GM12878 (cell line): Measurements from ENCODE around the gene DPY19L3. TPM values are rescaled to one million over a fixed set of nuclear protein-coding genes. Genes with fewer than 3 reads are reported as not detected.

Experiments
- ATAC-seq: fragments of 200-7000 bp; cut with Tn5 transposase; 3 replicates; pipeline ENCODE4 v1.9.1; 2020; ENCODE audit warnings: mild to moderate bottlenecking, moderate library complexity
- BruUV-seq: library from RNA; stranded (reverse); fragments of 400-500 nt; replicated peaks from 2 replicates; lab custom pipeline; 2021; lab: Mats Ljungman, UMichigan
- CTCF ChIA-PET: fragments of 300-600 bp; sonication (Branson Sonifier 250); formaldehyde crosslinking; extraction: SDS; loops from one replicate; lab custom pipeline; 2021; ENCODE audit warnings: inconsistent platforms; lab: Yijun Ruan, JAX
- POLR2A ChIA-PET: fragments of 350-600 bp; formaldehyde crosslinking; extraction: SDS; loops from one replicate; lab custom pipeline; 2021; ENCODE audit warnings: inconsistent platforms; lab: Charles Lee
- RAD21 ChIA-PET: fragments of 300-600 bp; sonication (Branson Sonifier 250); formaldehyde crosslinking; loops from one replicate; lab custom pipeline; 2023; ENCODE audit warnings: antibody characterized with exemption; ENCODE audit not compliant: unreplicated experiment; lab: Charles Lee
- SMC1A ChIA-PET: fragments of 300-600 bp; sonication (Branson Sonifier 250); formaldehyde crosslinking; loops from one replicate; lab custom pipeline; 2023; ENCODE audit not compliant: unreplicated experiment, uncharacterized antibody; lab: Charles Lee
- DNase-seq: peaks from one replicate; pipeline ENCODE4 v3.0.0-alpha.2; 2011; ENCODE audit warnings: low read depth, low spot score
- FAIRE-seq: peaks from 3 replicates; lab custom pipeline; 2011; peaks lifted over from hg19 to GRCh38; lab: Jason Lieb, UNC
- H2AFZ ChIP-seq: 2 replicates; pipeline ENCODE4 v1.6.0; 2011; ENCODE audit warnings: low read depth, low read length, control low read depth; ENCODE audit not compliant: control insufficient read depth
- H3K27ac ChIP-seq: 2 replicates; pipeline ENCODE4 v1.5.1; 2011; ENCODE audit warnings: control low read depth; ENCODE audit not compliant: control insufficient read depth, insufficient read depth
- H3K27me3 ChIP-seq, 2 experiments: replicated peaks in 1 of 2; 2 replicates each; pipeline versions ENCODE4 v1.6.0 to v1.6.1; 2011; ENCODE audit warnings: low read length in 1 of 2; ENCODE audit not compliant: control insufficient read depth in 2 of 2, insufficient read depth in 2 of 2
- H3K36me3 ChIP-seq, 2 experiments: 2 replicates each; pipeline ENCODE4 v1.5.1; 2011; ENCODE audit warnings: low read length in 1 of 2; ENCODE audit not compliant: control insufficient read depth in 2 of 2, insufficient read depth in 2 of 2
- H3K4me1 ChIP-seq: 2 replicates; pipeline ENCODE4 v1.6.1; 2011; ENCODE audit warnings: mild to moderate bottlenecking, low read length, moderate library complexity, mixed read lengths; ENCODE audit not compliant: control insufficient read depth, insufficient read depth
- H3K4me2 ChIP-seq: 2 replicates; pipeline ENCODE4 v1.6.0; 2011; ENCODE audit warnings: control low read depth; ENCODE audit not compliant: control insufficient read depth, insufficient read depth
- H3K4me3 ChIP-seq: fragments of 200-600 bp; sonication (generic); 2 replicates; pipeline ENCODE4 v1.5.1; 2016
- H3K79me2 ChIP-seq: 2 replicates; pipeline ENCODE4 v1.6.0; 2011; ENCODE audit warnings: low read length; ENCODE audit not compliant: control insufficient read depth, insufficient read depth
- H3K9ac ChIP-seq: 2 replicates; pipeline ENCODE4 v1.8.0; 2011; ENCODE audit warnings: low read length, control low read depth, mixed read lengths; ENCODE audit not compliant: control insufficient read depth, insufficient read depth
- H3K9me3 ChIP-seq: replicated peaks from 3 replicates; pipeline ENCODE4 v1.5.1; 2011; ENCODE audit warnings: mild to moderate bottlenecking, low read length; ENCODE audit not compliant: control insufficient read depth, insufficient read depth
- H4K20me1 ChIP-seq: 2 replicates; pipeline ENCODE4 v1.6.0; 2011; ENCODE audit not compliant: control insufficient read depth, insufficient read depth
- ATF7 ChIP-seq: fragments of 450-650 bp; IDR thresholded peaks from 2 replicates; pipeline ENCODE4 v1.6.1; 2016; ENCODE audit warnings: low read depth, mild to moderate bottlenecking
- BHLHE40 ChIP-seq, 2 experiments: fragments of 450-650 bp in 1 of 2; IDR thresholded peaks; 2 replicates each; pipeline ENCODE4 v1.6.1; 2011 to 2017; ENCODE audit warnings: low read depth in 2 of 2, borderline replicate concordance in 1 of 2, improper control_type of control experiment in 1 of 2, low read length in 1 of 2, mild to moderate bottlenecking in 1 of 2
- CBX3 ChIP-seq: fragments of 200-600 bp; sonication (generic); IDR thresholded peaks from 2 replicates; pipeline ENCODE4 v1.6.1; 2016; ENCODE audit warnings: low read depth, borderline replicate concordance
- CHD2 ChIP-seq: IDR thresholded peaks from 2 replicates; pipeline ENCODE4 v1.6.1; 2011; ENCODE audit warnings: low read depth, low read length, improper control_type of control experiment, borderline replicate concordance
- CHD4 ChIP-seq: fragments of 200-600 bp; sonication (generic); IDR thresholded peaks from 2 replicates; pipeline ENCODE4 v1.6.1; 2016; ENCODE audit warnings: mild to moderate bottlenecking
- ESRRA ChIP-seq: IDR thresholded peaks from 2 replicates; pipeline ENCODE4 v1.6.1; 2012; ENCODE audit warnings: mild to moderate bottlenecking, low read length, improper control_type of control experiment
- MEF2B ChIP-seq: fragments of 450-650 bp; IDR thresholded peaks from 2 replicates; pipeline ENCODE4 v1.6.1; 2018; ENCODE audit warnings: mild to moderate bottlenecking, moderate library complexity; ENCODE audit not compliant: partially characterized antibody, poor library complexity, severe bottlenecking
- MYC ChIP-seq: IDR thresholded peaks from 2 replicates; pipeline ENCODE4 v1.6.1; 2011; ENCODE audit warnings: mild to moderate bottlenecking, low read length, moderate library complexity, inconsistent platforms; ENCODE audit not compliant: insufficient read depth, insufficient replicate concordance, insufficient read length, severe bottlenecking
- NBN ChIP-seq: fragments of 450-650 bp; IDR thresholded peaks from 2 replicates; pipeline ENCODE4 v1.6.1; 2016
- PML ChIP-seq: IDR thresholded peaks from 2 replicates; pipeline ENCODE4 v1.6.1; 2012; ENCODE audit warnings: low read length, inconsistent platforms
- STAT1 ChIP-seq: fragments of 450-650 bp; conservative IDR thresholded peaks from 2 replicates; pipeline ENCODE4 v1.6.1; 2014; ENCODE audit warnings: antibody characterized with exemption, mild to moderate bottlenecking
- WGBS: methylation state at CpG from one replicate; pipeline ENCODE4 v1.1.6; 2016; ENCODE audit warnings: low lambda C conversion rate; ENCODE audit not compliant: insufficient replicate concordance, insufficient coverage; ENCODE audit errors: missing lambda C conversion rate; 5-methylcytosine and 5-hydroxymethylcytosine counted together
- in situ Hi-C: fragments of 300-500 bp; cut with MboI; formaldehyde crosslinking; loops from 9 replicates; pipeline ENCODE4 v1.14.3; 2018; ENCODE audit warnings: mixed read lengths
- intact Hi-C: fragments of 100-400 bp; cut with micrococcal nuclease; formaldehyde crosslinking; loops from one replicate; pipeline ENCODE4 v1.14.2; 2022; ENCODE audit not compliant: unreplicated experiment
- polyA plus RNA-seq, 11 experiments: library from polyadenylated mRNA; depleted of rRNA in 4 of 11; unstranded in 6 of 11; stranded (reverse) in 5 of 11; fragments of >200 nt; fragmentation: Nextera tagmentation in 4 of 11; fragmentation: Illumina TruSeq in 1 of 11; extraction: Ambion mirVana in 4 of 11; extraction: Trizol in 1 of 11; gene quantifications; 1 replicate in 1 of 11; 2 replicates in 10 of 11; pipeline versions ENCODE4 v1.2.1 to v1.2.3, GENCODE V29; 2011 to 2016; ENCODE audit warnings: inconsistent platforms in 2 of 11, missing spikeins in 2 of 11, low read depth in 1 of 11
- total RNA-seq, 4 experiments: library from RNA; depleted of rRNA in 3 of 4; stranded (reverse); fragments of >200 nt in 3 of 4; fragmentation: Illumina TruSeq in 1 of 4; extraction: Trizol in 1 of 4; gene quantifications; 2 replicates each; pipeline versions ENCODE4 v1.2.1 to v1.2.3, GENCODE V29; 2013 to 2021
- TF ChIP-seq, protein P1 (sequence below), 3 experiments: IDR thresholded peaks in 2 of 3; conservative IDR thresholded peaks in 1 of 3; 2 replicates each; pipeline ENCODE4 v1.5.1; 2011; ENCODE audit warnings: low read depth in 3 of 3, low read length in 3 of 3, mild to moderate bottlenecking in 3 of 3, control low read depth in 2 of 3, moderate library complexity in 2 of 3, inconsistent platforms in 1 of 3, mixed read lengths in 1 of 3; ENCODE audit not compliant: control insufficient read depth in 2 of 3, insufficient read depth in 1 of 3; ENCODE audit errors: extremely low read depth in 1 of 3
- TF ChIP-seq, protein P2 (sequence below): fragments of 450-650 bp; IDR thresholded peaks from 2 replicates; pipeline ENCODE4 v1.6.1; 2016; ENCODE audit warnings: mild to moderate bottlenecking

DPY19L3 gene
- total and polyA plus RNA-seq, 10 of the 15 experiments (the other 5 are each of a cell fraction or from before 2014, with no cell fraction given), result 2.5 to 30.2 (median 13.7) TPM

DNA sequence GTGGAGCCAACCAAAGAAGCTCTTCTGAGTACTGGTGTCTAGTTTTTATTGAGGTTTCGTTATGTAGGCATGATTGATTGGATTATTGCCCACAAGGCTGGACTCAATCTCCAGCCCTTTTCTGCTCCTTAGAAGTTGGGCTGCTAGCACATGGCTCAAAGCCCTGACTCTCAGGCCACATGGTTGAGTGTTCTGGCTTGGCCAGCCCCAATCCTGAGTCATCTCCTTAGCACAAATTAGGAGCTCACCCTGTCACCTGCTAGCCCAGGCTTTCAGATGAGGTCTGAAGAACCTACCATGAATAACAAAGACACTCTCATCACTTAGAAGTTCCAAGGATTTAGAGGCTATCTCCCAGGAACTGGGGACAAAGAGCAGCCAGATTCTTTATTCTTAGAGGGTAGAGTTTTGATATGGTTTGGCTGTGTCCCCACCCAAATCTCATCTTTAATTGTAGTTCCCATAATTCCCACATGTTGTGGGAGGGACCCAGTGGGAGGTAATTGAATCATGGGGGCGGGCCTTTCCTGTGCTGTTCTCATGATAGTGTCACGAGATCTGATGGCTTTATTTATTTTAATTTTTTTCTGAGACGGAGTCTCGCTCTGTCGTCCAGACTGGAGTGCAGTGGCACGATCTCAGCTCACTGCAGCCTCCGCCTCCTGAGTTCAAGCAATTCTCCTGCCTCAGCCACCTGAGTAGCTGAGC is 11.3 kb downstream of the DPY19L3 start (continued):
- TF ChIP-seq CHD2 (no peak), CBX3 (no peak), MEF2B (no peak), PML (no peak), CHD4 (no peak), STAT1 (no peak), ATF7 (no peak), MYC (no peak)
- TF ChIP-seq, protein P1, sequence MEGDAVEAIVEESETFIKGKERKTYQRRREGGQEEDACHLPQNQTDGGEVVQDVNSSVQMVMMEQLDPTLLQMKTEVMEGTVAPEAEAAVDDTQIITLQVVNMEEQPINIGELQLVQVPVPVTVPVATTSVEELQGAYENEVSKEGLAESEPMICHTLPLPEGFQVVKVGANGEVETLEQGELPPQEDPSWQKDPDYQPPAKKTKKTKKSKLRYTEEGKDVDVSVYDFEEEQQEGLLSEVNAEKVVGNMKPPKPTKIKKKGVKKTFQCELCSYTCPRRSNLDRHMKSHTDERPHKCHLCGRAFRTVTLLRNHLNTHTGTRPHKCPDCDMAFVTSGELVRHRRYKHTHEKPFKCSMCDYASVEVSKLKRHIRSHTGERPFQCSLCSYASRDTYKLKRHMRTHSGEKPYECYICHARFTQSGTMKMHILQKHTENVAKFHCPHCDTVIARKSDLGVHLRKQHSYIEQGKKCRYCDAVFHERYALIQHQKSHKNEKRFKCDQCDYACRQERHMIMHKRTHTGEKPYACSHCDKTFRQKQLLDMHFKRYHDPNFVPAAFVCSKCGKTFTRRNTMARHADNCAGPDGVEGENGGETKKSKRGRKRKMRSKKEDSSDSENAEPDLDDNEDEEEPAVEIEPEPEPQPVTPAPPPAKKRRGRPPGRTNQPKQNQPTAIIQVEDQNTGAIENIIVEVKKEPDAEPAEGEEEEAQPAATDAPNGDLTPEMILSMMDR (IDR thresholded peaks at IDR 0.05 in 2 of 3, conservative IDR thresholded peaks at IDR 0.05 in 1 of 3; ENCODE audit: control insufficient read depth in 2 of 3, extremely low read depth in 1 of 3, insufficient read depth in 1 of 3, low read depth in 3 of 3, low read length in 3 of 3), result no peak

DNA sequence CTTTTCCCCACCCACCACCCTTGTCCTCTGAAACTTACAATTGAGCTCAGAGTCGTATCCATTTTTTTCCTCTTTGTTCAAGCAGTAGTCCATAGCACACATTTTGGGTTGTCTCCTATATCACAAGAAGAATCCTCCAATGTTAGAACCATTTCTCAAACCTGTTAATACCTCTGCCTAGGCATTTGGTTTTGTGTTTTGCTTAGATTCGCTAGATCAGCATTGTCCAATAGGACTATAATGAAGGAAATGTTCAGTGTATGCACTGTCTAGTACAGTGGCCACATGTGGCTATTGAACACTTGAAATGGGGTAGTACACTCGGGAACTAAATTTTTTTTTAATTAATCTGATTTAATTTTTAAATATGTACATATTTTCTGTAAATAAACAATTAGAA is 12.6 kb downstream of the DPY19L3 start:
- ChIA-PET POLR2A (interaction anchor here (1.1 kb wide), 1 partner anchor 13 kb away, joined by 3 read pairs; the partner anchor contains the start of gene DPY19L3), CTCF (no interaction called here), RAD21 (no interaction called here), SMC1A (no interaction called here)
- ATAC-seq (no peak), FAIRE-seq (no peak), DNase-seq (no peak)
- no peak overlapping the region for H3K27ac ChIP-seq
- peaks cover 4% of the 10 kb centered on the region; the same call in 1 of the 2 replicates for H3K4me1 ChIP-seq
- 97% methylated on average over 3 of the region's 3 CpGs for WGBS
- no peaks in the 10 kb centered on the region for H3K27me3 ChIP-seq
- H3K9me3 ChIP-seq, result no peaks in the 10 kb centered on the region
- in situ Hi-C loops (no loop called here), intact Hi-C loops (no loop called here)
- BruUV-seq, result no TSS peak
- no peaks in the 10 kb centered on the region for H4K20me1 ChIP-seq
- no peak overlapping the region for H3K4me3 ChIP-seq
- TF ChIP-seq, protein P1 (IDR thresholded peaks at IDR 0.05 in 2 of 3, conservative IDR thresholded peaks at IDR 0.05 in 1 of 3; ENCODE audit: control insufficient read depth in 2 of 3, extremely low read depth in 1 of 3, insufficient read depth in 1 of 3, low read depth in 3 of 3, low read length in 3 of 3), result no peak
- no peak for TF ChIP-seq NBN
- TF ChIP-seq BHLHE40 (IDR thresholded peaks at IDR 0.05; ENCODE audit: borderline replicate concordance in 1 of 2, low read depth in 2 of 2, low read length in 1 of 2), result no peak
- TF ChIP-seq, protein P2, sequence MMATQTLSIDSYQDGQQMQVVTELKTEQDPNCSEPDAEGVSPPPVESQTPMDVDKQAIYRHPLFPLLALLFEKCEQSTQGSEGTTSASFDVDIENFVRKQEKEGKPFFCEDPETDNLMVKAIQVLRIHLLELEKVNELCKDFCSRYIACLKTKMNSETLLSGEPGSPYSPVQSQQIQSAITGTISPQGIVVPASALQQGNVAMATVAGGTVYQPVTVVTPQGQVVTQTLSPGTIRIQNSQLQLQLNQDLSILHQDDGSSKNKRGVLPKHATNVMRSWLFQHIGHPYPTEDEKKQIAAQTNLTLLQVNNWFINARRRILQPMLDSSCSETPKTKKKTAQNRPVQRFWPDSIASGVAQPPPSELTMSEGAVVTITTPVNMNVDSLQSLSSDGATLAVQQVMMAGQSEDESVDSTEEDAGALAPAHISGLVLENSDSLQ, result no peak
- no peak for TF ChIP-seq ESRRA
- H3K9ac ChIP-seq, result no peak overlapping the region
- no peak overlapping the region for H3K4me2 ChIP-seq
- no peaks in the 10 kb centered on the region for H3K79me2 ChIP-seq
- no peak overlapping the region for H2AFZ ChIP-seq
- no peaks in the 10 kb centered on the region; a peak in 3 of 4 replicates for H3K36me3 ChIP-seq
